Tibial nerve (tissue), 4 donors: ENCODE data around the gene NCAPG2. TPM values are rescaled to one million over a fixed set of nuclear protein-coding genes. Genes with fewer than 3 reads are reported as not detected.

Experiments used
- DNase-seq, 2 donors: peaks; one replicate each; pipeline ENCODE4 v3.0.0-alpha.2; 2019; ENCODE audit warnings: low spot score in 2 of 2
- H3K27ac ChIP-seq, 4 donors: fragments of 200-600 bp; sonication (generic) in 3 of 4; one replicate each; pipeline ENCODE4 v1.5.1; 2017 to 2019; ENCODE audit warnings: mild to moderate bottlenecking in 1 of 4
- H3K27me3 ChIP-seq, 2 donors: fragments of 200-600 bp; sonication (generic) in 1 of 2; one replicate each; pipeline versions ENCODE4 v1.5.1 to v1.6.0; 2017 to 2019
- H3K36me3 ChIP-seq, 3 donors: fragments of 200-600 bp; sonication (generic); one replicate each; pipeline ENCODE4 v1.5.1; 2018 to 2019
- H3K4me1 ChIP-seq, 4 donors: fragments of 200-600 bp; sonication (generic) in 3 of 4; one replicate each; pipeline ENCODE4 v1.5.1; 2017 to 2019
- H3K4me3 ChIP-seq, 4 donors: fragments of 200-600 bp; sonication (generic) in 3 of 4; one replicate each; pipeline ENCODE4 v1.5.1; 2017 to 2019; ENCODE audit warnings: mild to moderate bottlenecking in 1 of 4, moderate library complexity in 1 of 4
- H3K9me3 ChIP-seq, 4 donors: fragments of 200-600 bp; sonication (generic) in 3 of 4; one replicate each; pipeline ENCODE4 v1.5.1; 2017 to 2019
- EP300 ChIP-seq, 2 donors: sonication (generic); formaldehyde crosslinking; IDR thresholded peaks; one replicate each; pipeline ENCODE4 v1.6.1; 2017; ENCODE audit warnings: antibody characterized with exemption in 2 of 2, mild to moderate bottlenecking in 1 of 2
- POLR2A ChIP-seq, 2 donors: fragments of 450-650 bp; IDR thresholded peaks; one replicate each; pipeline ENCODE4 v1.6.1; 2017; ENCODE audit warnings: antibody characterized with exemption in 2 of 2, mild to moderate bottlenecking in 2 of 2, moderate library complexity in 2 of 2
- WGBS, 2 donors: methylation state at CpG; one replicate each; pipeline ENCODE4 v1.1.5; 2018; 5-methylcytosine and 5-hydroxymethylcytosine counted together
- total RNA-seq, 4 donors: library from RNA; depleted of rRNA; stranded (reverse); fragments of >200 nt; gene quantifications; one replicate each; pipeline ENCODE4 v1.1.0, GENCODE V29; 2016
- TF ChIP-seq, protein P1 (sequence below), 5 experiments: fragments of 200-600 bp in 3 of 5; fragments of 450-650 bp in 2 of 5; sonication (generic) in 3 of 5; IDR thresholded peaks; one replicate each; pipeline ENCODE4 v1.5.1; 2016 to 2019; ENCODE audit warnings: antibody characterized with exemption in 5 of 5, mild to moderate bottlenecking in 3 of 5, moderate library complexity in 2 of 5

NCAPG2 gene
- total RNA-seq, 4 donors from 2014 or later: 6.5 to 17.9 (median 11.0) TPM

- TF ChIP-seq POLR2A (IDR thresholded peaks at IDR 0.05) (no peak), EP300 (IDR thresholded peaks at IDR 0.05) (no peak)
- TF ChIP-seq, protein P1, sequence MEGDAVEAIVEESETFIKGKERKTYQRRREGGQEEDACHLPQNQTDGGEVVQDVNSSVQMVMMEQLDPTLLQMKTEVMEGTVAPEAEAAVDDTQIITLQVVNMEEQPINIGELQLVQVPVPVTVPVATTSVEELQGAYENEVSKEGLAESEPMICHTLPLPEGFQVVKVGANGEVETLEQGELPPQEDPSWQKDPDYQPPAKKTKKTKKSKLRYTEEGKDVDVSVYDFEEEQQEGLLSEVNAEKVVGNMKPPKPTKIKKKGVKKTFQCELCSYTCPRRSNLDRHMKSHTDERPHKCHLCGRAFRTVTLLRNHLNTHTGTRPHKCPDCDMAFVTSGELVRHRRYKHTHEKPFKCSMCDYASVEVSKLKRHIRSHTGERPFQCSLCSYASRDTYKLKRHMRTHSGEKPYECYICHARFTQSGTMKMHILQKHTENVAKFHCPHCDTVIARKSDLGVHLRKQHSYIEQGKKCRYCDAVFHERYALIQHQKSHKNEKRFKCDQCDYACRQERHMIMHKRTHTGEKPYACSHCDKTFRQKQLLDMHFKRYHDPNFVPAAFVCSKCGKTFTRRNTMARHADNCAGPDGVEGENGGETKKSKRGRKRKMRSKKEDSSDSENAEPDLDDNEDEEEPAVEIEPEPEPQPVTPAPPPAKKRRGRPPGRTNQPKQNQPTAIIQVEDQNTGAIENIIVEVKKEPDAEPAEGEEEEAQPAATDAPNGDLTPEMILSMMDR (IDR thresholded peaks at IDR 0.05): no peak
- no peak for DNase-seq
- 95 to 98% methylated on average over 4 of the region's 4 CpGs for WGBS, 2 donors
- Histone ChIP-seq H3K27ac (no peak overlapping the region), H3K36me3 (no peaks in the 10 kb centered on the region), H3K27me3 (no peaks in the 10 kb centered on the region), H3K9me3 (peaks cover 0 to 10% (median 0%) of the 10 kb centered on the region in 4 donors), H3K4me1 (no peaks in the 10 kb centered on the region), H3K4me3 (no peak overlapping the region)
These were observed 107.9 kb downstream of the NCAPG2 start for GRCh38 chr7:158596745-158597144.

- H3K9me3 ChIP-seq: peaks cover 0 to 10% (median 0%) of the 10 kb centered on the region in 4 donors
- 95 to 96% methylated on average over 4 of the region's 4 CpGs for whole genome bisulfite sequencing, 2 donors
- no peak overlapping the region for H3K4me3 ChIP-seq
These were observed 108.3 kb downstream of the NCAPG2 start for GRCh38 chr7:158596309-158596708.

GRCh38 chr7:158595068-158595467 lies 109.5 kb downstream of the NCAPG2 start:
- DNase-seq: no peak
- no peaks in the 10 kb centered on the region for H3K36me3 ChIP-seq
- no peaks in the 10 kb centered on the region for H3K4me1 ChIP-seq
- no peaks in the 10 kb centered on the region for H3K27me3 ChIP-seq
- WGBS, 2 donors: 52 to 56% methylated on average over 3 of the region's 3 CpGs
- peaks cover 0 to 10% (median 0%) of the 10 kb centered on the region in 4 donors for H3K9me3 ChIP-seq
- no peak overlapping the region for H3K4me3 ChIP-seq
- TF ChIP-seq POLR2A (IDR thresholded peaks at IDR 0.05): no peak
- TF ChIP-seq, protein P1 (IDR thresholded peaks at IDR 0.05): no peak
- TF ChIP-seq EP300 (IDR thresholded peaks at IDR 0.05): no peak
- H3K27ac ChIP-seq: no peak overlapping the region

More at GRCh38 chr7:158596309-158596708, 108.3 kb downstream of the NCAPG2 start:
- no peaks in the 10 kb centered on the region for H3K4me1 ChIP-seq
- H3K27ac ChIP-seq: no peak overlapping the region
- no peaks in the 10 kb centered on the region for H3K36me3 ChIP-seq
- no peak for DNase-seq
- TF ChIP-seq, protein P1 (IDR thresholded peaks at IDR 0.05): no peak
- TF ChIP-seq POLR2A (IDR thresholded peaks at IDR 0.05): no peak
- no peak for TF ChIP-seq EP300 (IDR thresholded peaks at IDR 0.05)
- no peaks in the 10 kb centered on the region for H3K27me3 ChIP-seq

GRCh38 chr7:158592541-158592940 lies 112.1 kb downstream of the NCAPG2 start:
- Histone ChIP-seq H3K4me1 (peaks cover 0 to 7% (median 0%) of the 10 kb centered on the region in 4 donors), H3K4me3 (no peak overlapping the region), H3K27ac (no peak overlapping the region), H3K9me3 (peaks cover 0 to 10% (median 0%) of the 10 kb centered on the region in 4 donors), H3K27me3 (peaks cover 0 to 7% of the 10 kb centered on the region in 2 donors), H3K36me3 (no peaks in the 10 kb centered on the region)
- DNase-seq: no peak
- 79 to 86% methylated on average over 1 of the region's 1 CpG for WGBS, 2 donors
- TF ChIP-seq, protein P1 (IDR thresholded peaks at IDR 0.05): no peak
- no peak for TF ChIP-seq EP300 (IDR thresholded peaks at IDR 0.05)
- TF ChIP-seq POLR2A (IDR thresholded peaks at IDR 0.05): no peak

GRCh38 chr7:158591944-158592343 lies 112.7 kb downstream of the NCAPG2 start:
- Histone ChIP-seq H3K4me3 (no peak overlapping the region), H3K36me3 (no peaks in the 10 kb centered on the region), H3K27ac (no peak overlapping the region), H3K27me3 (peaks cover 0 to 7% of the 10 kb centered on the region in 2 donors), H3K9me3 (peaks cover 0 to 10% (median 0%) of the 10 kb centered on the region in 4 donors), H3K4me1 (peaks cover 0 to 12% (median 2%) of the 10 kb centered on the region in 4 donors)
- WGBS, 2 donors: 86 to 91% methylated on average over 15 of the region's 15 CpGs
- no peak for DNase-seq
- TF ChIP-seq POLR2A (IDR thresholded peaks at IDR 0.05) (no peak), EP300 (IDR thresholded peaks at IDR 0.05) (no peak)
- TF ChIP-seq, protein P1 (IDR thresholded peaks at IDR 0.05): no peak
